Measurements from ENCODE around the gene VRK1. TPM values are rescaled to one million over a fixed set of nuclear protein-coding genes. Genes with fewer than 3 reads are reported as not detected.

The VRK1 gene
- polyA plus RNA-seq, 2 of the 4 experiments (the other 2 are of a cell fraction), result 32.2 to 34.2 TPM

- no peak; a peak in 1 of 6 replicates for ATAC-seq
- no peak overlapping the region for H3K4me3 ChIP-seq
- TF ChIP-seq CHD4 (IDR thresholded peaks at IDR 0.05; ENCODE audit: borderline replicate concordance) (no peak), ZNF302 (CRISPR knock-in tag; IDR thresholded peaks at IDR 0.05) (no peak), RARB (CRISPR knock-in tag; IDR thresholded peaks at IDR 0.05) (no peak), CHD2 (IDR thresholded peaks at IDR 0.05; ENCODE audit: low read length, partially characterized antibody) (no peak), CTCF (IDR thresholded peaks at IDR 0.05) (no peak), CBX2 (IDR thresholded peaks at IDR 0.05; ENCODE audit: borderline replicate concordance, low read depth) (no peak), EP300 (IDR thresholded peaks at IDR 0.05) (no peak), ZFP36 (IDR thresholded peaks at IDR 0.05; ENCODE audit: borderline replicate concordance, partially characterized antibody) (no peak), REST (IDR thresholded peaks at IDR 0.05) (no peak), TP53 (CRISPR knock-in tag; IDR thresholded peaks at IDR 0.05) (no peak), HES2 (IDR thresholded peaks at IDR 0.05) (no peak), BHLHE40 (IDR thresholded peaks at IDR 0.05; ENCODE audit: low read depth, low read length) (no peak)
- TF ChIP-seq, protein P1, sequence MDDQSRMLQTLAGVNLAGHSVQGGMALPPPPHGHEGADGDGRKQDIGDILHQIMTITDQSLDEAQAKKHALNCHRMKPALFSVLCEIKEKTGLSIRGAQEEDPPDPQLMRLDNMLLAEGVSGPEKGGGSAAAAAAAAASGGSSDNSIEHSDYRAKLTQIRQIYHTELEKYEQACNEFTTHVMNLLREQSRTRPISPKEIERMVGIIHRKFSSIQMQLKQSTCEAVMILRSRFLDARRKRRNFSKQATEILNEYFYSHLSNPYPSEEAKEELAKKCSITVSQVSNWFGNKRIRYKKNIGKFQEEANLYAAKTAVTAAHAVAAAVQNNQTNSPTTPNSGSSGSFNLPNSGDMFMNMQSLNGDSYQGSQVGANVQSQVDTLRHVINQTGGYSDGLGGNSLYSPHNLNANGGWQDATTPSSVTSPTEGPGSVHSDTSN (IDR thresholded peaks at IDR 0.05), result no peak
- no peak overlapping the region for H3K27ac ChIP-seq
- H3K9me3 ChIP-seq, result no peaks in the 10 kb centered on the region
- DNase-seq (ENCODE audit: low read depth in 1 of 2, low spot score in 1 of 2), result peak in 1 of 2 experiments; percentile 25
- WGBS (ENCODE audit: missing lambda C conversion rate), result 63% methylated on average over 3 of the region's 3 CpGs
- no peak overlapping the region for H3K4me2 ChIP-seq
- CTCF ChIA-PET, result no interaction called here
- H3K4me1 ChIP-seq, result peaks cover 10% of the 10 kb centered on the region; the same call in 1 of the 3 replicates
- FAIRE-seq, result no peak
- POLR2A ChIA-PET, result interaction anchor here (1.1 kb wide), 1 partner anchor 10 kb away, joined by 4 read pairs; no protein-coding TSS in a partner anchor
Observed at GRCh38 chr14:96806836-96807235, 9.7 kb downstream of the VRK1 start.

DNA sequence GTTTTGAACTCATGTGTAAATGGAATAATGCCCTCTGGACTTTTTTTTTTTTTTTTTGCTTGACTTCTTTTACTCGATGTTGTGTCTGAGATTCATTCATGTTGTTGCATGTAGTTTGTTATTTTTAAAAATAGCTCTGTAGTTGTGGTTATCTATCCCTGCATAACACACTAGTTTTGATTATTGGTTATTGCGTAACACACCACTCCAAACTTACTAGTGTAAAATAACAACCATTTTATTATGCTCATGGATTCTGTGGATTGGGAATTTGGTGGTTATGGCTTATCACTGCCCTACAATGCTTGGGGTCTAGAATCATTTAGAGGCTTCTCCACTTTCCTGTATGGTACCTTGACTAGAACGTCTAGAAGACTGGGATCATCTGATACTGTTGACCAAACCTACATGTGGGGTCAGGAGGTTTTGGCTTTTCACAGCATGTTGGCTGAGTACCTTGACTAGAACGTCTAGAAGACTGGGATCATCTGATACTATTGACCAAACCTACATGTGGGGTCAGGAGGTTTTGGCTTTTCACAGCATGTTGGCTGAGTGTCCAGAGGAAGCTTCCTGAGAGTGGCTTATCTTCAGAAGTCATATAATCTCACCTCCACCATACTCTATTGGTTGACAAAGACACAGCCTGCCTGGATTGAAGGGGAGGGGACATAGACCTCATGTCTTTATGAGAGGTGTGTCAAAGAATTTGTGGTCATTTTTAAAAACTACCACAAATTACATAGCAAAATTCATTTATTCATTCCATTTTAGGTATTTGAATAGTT, 11.6 kb downstream of the VRK1 start:
- TF ChIP-seq HMGXB4 (CRISPR knock-in tag; IDR thresholded peaks at IDR 0.05; ENCODE audit: borderline replicate concordance), result no peak
- peak; percentile 59 to 82; a peak in 3 of 4 replicates for TF ChIP-seq CEBPB (IDR thresholded peaks at IDR 0.05)
- no peak for TF ChIP-seq CHD2 (IDR thresholded peaks at IDR 0.05; ENCODE audit: low read length, partially characterized antibody)
- H3K4me2 ChIP-seq, result no peak overlapping the region
- no peak for FAIRE-seq
- WGBS (ENCODE audit: missing lambda C conversion rate), result 86% methylated on average over 4 of the region's 4 CpGs
- no peaks in the 10 kb centered on the region for H3K9me3 ChIP-seq
- H3K27ac ChIP-seq, result no peak overlapping the region
- no peak for DNase-seq (ENCODE audit: low read depth in 1 of 2, low spot score in 1 of 2)
- CTCF ChIA-PET, result interaction anchor here (1.0 kb wide), 1 partner anchor 16 kb away, joined by 3 read pairs; no protein-coding TSS in a partner anchor
- no peak for ATAC-seq
- H3K4me3 ChIP-seq, result no peak overlapping the region
- POLR2A ChIA-PET, result no interaction called here
- H3K4me1 ChIP-seq, result peaks cover 10% of the 10 kb centered on the region; the same call in 1 of the 3 replicates

Measured in A549 (cell line).